GM12878 (cell line): Measurements from ENCODE around the gene PROX1. TPM values are rescaled to one million over a fixed set of nuclear protein-coding genes. Genes with fewer than 3 reads are reported as not detected.

Experiments used
- ATAC-seq: fragments of 200-7000 bp; cut with Tn5 transposase; 3 replicates; pipeline ENCODE4 v1.9.1; 2020; ENCODE audit warnings: mild to moderate bottlenecking, moderate library complexity
- BruUV-seq: library from RNA; stranded (reverse); fragments of 400-500 nt; replicated peaks from 2 replicates; lab custom pipeline; 2021; lab: Mats Ljungman, UMichigan
- CTCF ChIA-PET: fragments of 300-600 bp; sonication (Branson Sonifier 250); formaldehyde crosslinking; extraction: SDS; loops from one replicate; lab custom pipeline; 2021; ENCODE audit warnings: inconsistent platforms; lab: Yijun Ruan, JAX
- POLR2A ChIA-PET: fragments of 350-600 bp; formaldehyde crosslinking; extraction: SDS; loops from one replicate; lab custom pipeline; 2021; ENCODE audit warnings: inconsistent platforms; lab: Charles Lee
- RAD21 ChIA-PET: fragments of 300-600 bp; sonication (Branson Sonifier 250); formaldehyde crosslinking; loops from one replicate; lab custom pipeline; 2023; ENCODE audit warnings: antibody characterized with exemption; ENCODE audit not compliant: unreplicated experiment; lab: Charles Lee
- SMC1A ChIA-PET: fragments of 300-600 bp; sonication (Branson Sonifier 250); formaldehyde crosslinking; loops from one replicate; lab custom pipeline; 2023; ENCODE audit not compliant: unreplicated experiment, uncharacterized antibody; lab: Charles Lee
- DNase-seq: peaks from one replicate; pipeline ENCODE4 v3.0.0-alpha.2; 2011; ENCODE audit warnings: low read depth, low spot score
- FAIRE-seq: peaks from 3 replicates; lab custom pipeline; 2011; peaks lifted over from hg19 to GRCh38; lab: Jason Lieb, UNC
- H2AFZ ChIP-seq: 2 replicates; pipeline ENCODE4 v1.6.0; 2011; ENCODE audit warnings: low read depth, low read length, control low read depth; ENCODE audit not compliant: control insufficient read depth
- H3K27ac ChIP-seq: 2 replicates; pipeline ENCODE4 v1.5.1; 2011; ENCODE audit warnings: control low read depth; ENCODE audit not compliant: control insufficient read depth, insufficient read depth
- H3K27me3 ChIP-seq, 2 experiments: replicated peaks in 1 of 2; 2 replicates each; pipeline versions ENCODE4 v1.6.0 to v1.6.1; 2011; ENCODE audit warnings: low read length in 1 of 2; ENCODE audit not compliant: control insufficient read depth in 2 of 2, insufficient read depth in 2 of 2
- H3K36me3 ChIP-seq, 2 experiments: 2 replicates each; pipeline ENCODE4 v1.5.1; 2011; ENCODE audit warnings: low read length in 1 of 2; ENCODE audit not compliant: control insufficient read depth in 2 of 2, insufficient read depth in 2 of 2
- H3K4me1 ChIP-seq: 2 replicates; pipeline ENCODE4 v1.6.1; 2011; ENCODE audit warnings: mild to moderate bottlenecking, low read length, moderate library complexity, mixed read lengths; ENCODE audit not compliant: control insufficient read depth, insufficient read depth
- H3K4me2 ChIP-seq: 2 replicates; pipeline ENCODE4 v1.6.0; 2011; ENCODE audit warnings: control low read depth; ENCODE audit not compliant: control insufficient read depth, insufficient read depth
- H3K4me3 ChIP-seq: fragments of 200-600 bp; sonication (generic); 2 replicates; pipeline ENCODE4 v1.5.1; 2016
- H3K79me2 ChIP-seq: 2 replicates; pipeline ENCODE4 v1.6.0; 2011; ENCODE audit warnings: low read length; ENCODE audit not compliant: control insufficient read depth, insufficient read depth
- H3K9ac ChIP-seq: 2 replicates; pipeline ENCODE4 v1.8.0; 2011; ENCODE audit warnings: low read length, control low read depth, mixed read lengths; ENCODE audit not compliant: control insufficient read depth, insufficient read depth
- H3K9me3 ChIP-seq: replicated peaks from 3 replicates; pipeline ENCODE4 v1.5.1; 2011; ENCODE audit warnings: mild to moderate bottlenecking, low read length; ENCODE audit not compliant: control insufficient read depth, insufficient read depth
- H4K20me1 ChIP-seq: 2 replicates; pipeline ENCODE4 v1.6.0; 2011; ENCODE audit not compliant: control insufficient read depth, insufficient read depth
- BCLAF1 ChIP-seq: fragments of 450-650 bp; IDR thresholded peaks from 2 replicates; pipeline ENCODE4 v1.6.1; 2017; ENCODE audit warnings: antibody characterized with exemption, mild to moderate bottlenecking, moderate library complexity
- EGR1 ChIP-seq, 2 experiments: IDR thresholded peaks; 1 replicate in 1 of 2; 2 replicates in 1 of 2; pipeline ENCODE4 v1.6.1; 2011 to 2012; ENCODE audit warnings: low read depth in 2 of 2, low read length in 2 of 2, borderline replicate concordance in 1 of 2, mild to moderate bottlenecking in 1 of 2, moderate library complexity in 1 of 2
- KAT2A ChIP-seq: conservative IDR thresholded peaks from 2 replicates; pipeline ENCODE4 v1.6.1; 2011; ENCODE audit warnings: low read depth, low read length; ENCODE audit not compliant: control insufficient read depth
- RELA ChIP-seq: fragments of 450-650 bp; IDR thresholded peaks from 2 replicates; pipeline ENCODE4 v1.8.0; 2014; ENCODE audit warnings: borderline replicate concordance; ENCODE audit not compliant: partially characterized antibody
- SIN3A ChIP-seq: IDR thresholded peaks from 2 replicates; pipeline ENCODE4 v1.6.1; 2012; ENCODE audit warnings: low read depth, low read length, improper control_type of control experiment
- TCF12 ChIP-seq: IDR thresholded peaks from 2 replicates; pipeline ENCODE4 v1.6.1; 2011; ENCODE audit warnings: low read depth, mild to moderate bottlenecking, low read length
- ZBTB33 ChIP-seq: fragments of 450-650 bp; IDR thresholded peaks from 2 replicates; pipeline ENCODE4 v1.6.1; 2017; ENCODE audit warnings: mild to moderate bottlenecking
- ZNF687 ChIP-seq: fragments of 450-650 bp; IDR thresholded peaks from 2 replicates; pipeline ENCODE4 v1.6.1; 2017; ENCODE audit warnings: mild to moderate bottlenecking, moderate library complexity
- in situ Hi-C: fragments of 300-500 bp; cut with MboI; formaldehyde crosslinking; loops from 9 replicates; pipeline ENCODE4 v1.14.3; 2018; ENCODE audit warnings: mixed read lengths
- intact Hi-C: fragments of 100-400 bp; cut with micrococcal nuclease; formaldehyde crosslinking; loops from one replicate; pipeline ENCODE4 v1.14.2; 2022; ENCODE audit not compliant: unreplicated experiment
- polyA plus RNA-seq, 11 experiments: library from polyadenylated mRNA; depleted of rRNA in 4 of 11; unstranded in 6 of 11; stranded (reverse) in 5 of 11; fragments of >200 nt; fragmentation: Nextera tagmentation in 4 of 11; fragmentation: Illumina TruSeq in 1 of 11; extraction: Ambion mirVana in 4 of 11; extraction: Trizol in 1 of 11; gene quantifications; 1 replicate in 1 of 11; 2 replicates in 10 of 11; pipeline versions ENCODE4 v1.2.1 to v1.2.3, GENCODE V29; 2011 to 2016; ENCODE audit warnings: inconsistent platforms in 2 of 11, missing spikeins in 2 of 11, low read depth in 1 of 11
- total RNA-seq, 4 experiments: library from RNA; depleted of rRNA in 3 of 4; stranded (reverse); fragments of >200 nt in 3 of 4; fragmentation: Illumina TruSeq in 1 of 4; extraction: Trizol in 1 of 4; gene quantifications; 2 replicates each; pipeline versions ENCODE4 v1.2.1 to v1.2.3, GENCODE V29; 2013 to 2021
- TF ChIP-seq, protein P1 (sequence below): fragments of 450-650 bp; IDR thresholded peaks from 2 replicates; pipeline ENCODE4 v1.6.1; 2016; ENCODE audit warnings: mild to moderate bottlenecking, moderate library complexity, borderline replicate concordance

The PROX1 gene
- total and polyA plus RNA-seq, 10 of the 15 experiments (the other 5 are each of a cell fraction or from before 2014, with no cell fraction given), result under 0.01 to 0.44 (median 0.03) TPM; not detected in 4

DNA sequence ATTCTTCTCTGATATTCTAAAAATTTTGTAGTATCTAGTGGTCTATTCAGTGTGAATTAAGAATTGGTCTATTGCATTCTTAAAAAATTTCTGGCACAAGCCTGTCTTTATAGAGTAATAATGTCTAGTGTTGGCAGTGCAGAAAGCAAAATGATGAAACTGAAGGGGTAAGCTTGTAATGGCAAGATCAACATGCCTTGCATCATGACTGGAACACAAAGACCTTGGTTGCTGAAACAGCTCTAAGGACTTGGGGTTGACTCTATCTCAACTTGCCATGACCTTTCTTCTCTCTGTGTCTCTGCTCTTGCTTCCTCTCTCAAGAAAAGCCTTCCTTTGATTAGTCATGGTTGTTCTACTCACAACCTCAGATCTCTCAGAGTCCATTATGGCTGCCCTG is 46.8 kb upstream of the PROX1 start:
- no peak overlapping the region for H3K9ac ChIP-seq
- no peaks in the 10 kb centered on the region for H3K27me3 ChIP-seq
- no peaks in the 10 kb centered on the region for H3K36me3 ChIP-seq
- no peak overlapping the region for H3K27ac ChIP-seq
- ATAC-seq (no peak), FAIRE-seq (no peak), DNase-seq (no peak)
- in situ Hi-C loops (no loop called here), intact Hi-C loops (no loop called here)
- RAD21 ChIA-PET, result no interaction called here
- H3K4me1 ChIP-seq, result no peaks in the 10 kb centered on the region
- POLR2A ChIA-PET, result no interaction called here
- no peak overlapping the region for H2AFZ ChIP-seq
- no peak overlapping the region for H3K4me2 ChIP-seq
- H4K20me1 ChIP-seq, result no peaks in the 10 kb centered on the region
- SMC1A ChIA-PET, result no interaction called here
- no peaks in the 10 kb centered on the region for H3K9me3 ChIP-seq
- H3K79me2 ChIP-seq, result no peaks in the 10 kb centered on the region
- CTCF ChIA-PET, result no interaction called here
- no TSS peak for BruUV-seq
- no peak overlapping the region for H3K4me3 ChIP-seq
- TF ChIP-seq BCLAF1 (no peak), TCF12 (no peak), KAT2A (no peak), ZNF687 (no peak), EGR1 (IDR thresholded peaks at IDR 0.05; ENCODE audit: borderline replicate concordance in 1 of 2, low read depth in 2 of 2, low read length in 2 of 2) (no peak), ZBTB33 (no peak), RELA (no peak), SIN3A (no peak)
- TF ChIP-seq, protein P1, sequence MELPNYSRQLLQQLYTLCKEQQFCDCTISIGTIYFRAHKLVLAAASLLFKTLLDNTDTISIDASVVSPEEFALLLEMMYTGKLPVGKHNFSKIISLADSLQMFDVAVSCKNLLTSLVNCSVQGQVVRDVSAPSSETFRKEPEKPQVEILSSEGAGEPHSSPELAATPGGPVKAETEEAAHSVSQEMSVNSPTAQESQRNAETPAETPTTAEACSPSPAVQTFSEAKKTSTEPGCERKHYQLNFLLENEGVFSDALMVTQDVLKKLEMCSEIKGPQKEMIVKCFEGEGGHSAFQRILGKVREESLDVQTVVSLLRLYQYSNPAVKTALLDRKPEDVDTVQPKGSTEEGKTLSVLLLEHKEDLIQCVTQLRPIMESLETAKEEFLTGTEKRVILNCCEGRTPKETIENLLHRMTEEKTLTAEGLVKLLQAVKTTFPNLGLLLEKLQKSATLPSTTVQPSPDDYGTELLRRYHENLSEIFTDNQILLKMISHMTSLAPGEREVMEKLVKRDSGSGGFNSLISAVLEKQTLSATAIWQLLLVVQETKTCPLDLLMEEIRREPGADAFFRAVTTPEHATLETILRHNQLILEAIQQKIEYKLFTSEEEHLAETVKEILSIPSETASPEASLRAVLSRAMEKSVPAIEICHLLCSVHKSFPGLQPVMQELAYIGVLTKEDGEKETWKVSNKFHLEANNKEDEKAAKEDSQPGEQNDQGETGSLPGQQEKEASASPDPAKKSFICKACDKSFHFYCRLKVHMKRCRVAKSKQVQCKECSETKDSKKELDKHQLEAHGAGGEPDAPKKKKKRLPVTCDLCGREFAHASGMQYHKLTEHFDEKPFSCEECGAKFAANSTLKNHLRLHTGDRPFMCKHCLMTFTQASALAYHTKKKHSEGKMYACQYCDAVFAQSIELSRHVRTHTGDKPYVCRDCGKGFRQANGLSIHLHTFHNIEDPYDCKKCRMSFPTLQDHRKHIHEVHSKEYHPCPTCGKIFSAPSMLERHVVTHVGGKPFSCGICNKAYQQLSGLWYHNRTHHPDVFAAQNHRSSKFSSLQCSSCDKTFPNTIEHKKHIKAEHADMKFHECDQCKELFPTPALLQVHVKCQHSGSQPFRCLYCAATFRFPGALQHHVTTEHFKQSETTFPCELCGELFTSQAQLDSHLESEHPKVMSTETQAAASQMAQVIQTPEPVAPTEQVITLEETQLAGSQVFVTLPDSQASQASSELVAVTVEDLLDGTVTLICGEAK, result no peak
